ENCODE data around the gene SFT2D1. TPM values are rescaled to one million over a fixed set of nuclear protein-coding genes. Genes with fewer than 3 reads are reported as not detected.

Gene SFT2D1
- total and polyA plus RNA-seq, 2 of the 4 experiments (the other 2 are of a cell fraction), result 10.2 to 45.8 TPM

GRCh38 chr6:166277892-166278578 is 64.3 kb downstream of the SFT2D1 start:
- Histone ChIP-seq H3K27ac (ENCODE audit: insufficient read depth, low read length) (no peak overlapping the region), H4K91ac (ENCODE audit: insufficient read depth, low read depth, low read length) (no peak overlapping the region), H3K4ac (ENCODE audit: low read depth, low read length) (no peak overlapping the region), H3K4me1 (ENCODE audit: control insufficient read depth, insufficient read depth, low read length) (no peaks in the 10 kb centered on the region), H2BK20ac (ENCODE audit: low read depth, low read length) (no peak overlapping the region), H3K27me3 (ENCODE audit: control insufficient read depth, insufficient read depth, low read length) (peaks cover 12% of the 10 kb centered on the region), H3K9ac (ENCODE audit: low read depth, low read length) (no peak overlapping the region), H3K4me3 (ENCODE audit: insufficient read depth, low read depth, low read length) (no peak overlapping the region), H2BK5ac (ENCODE audit: low read depth, low read length, poor library complexity, severe bottlenecking) (no peak overlapping the region), H3K79me1 (ENCODE audit: low read depth in 1 of 2, low read length in 2 of 2) (no peaks in the 10 kb centered on the region), H4K8ac (ENCODE audit: low read depth in 2 of 2, low read length in 2 of 2) (no peak overlapping the region), H4K5ac (ENCODE audit: low read depth, low read length) (no peak overlapping the region), H2BK15ac (ENCODE audit: low read depth, low read length) (no peak overlapping the region), H3K18ac (ENCODE audit: low read depth, low read length) (no peak overlapping the region), H2AFZ (replicated peaks; ENCODE audit: low read length, poor library complexity) (no peak overlapping the region), H3K23ac (ENCODE audit: low read depth, low read length) (no peak overlapping the region), H3K4me2 (ENCODE audit: low read depth, low read length) (no peak overlapping the region), H2AK5ac (ENCODE audit: low read depth, low read length) (no peak overlapping the region), H3K36me3 (ENCODE audit: control insufficient read depth, insufficient read depth, low read length) (no peaks in the 10 kb centered on the region), H3K9me3 (ENCODE audit: control insufficient read depth, insufficient read depth, low read length) (no peaks in the 10 kb centered on the region), H2AK9ac (replicated peaks; ENCODE audit: low read depth, low read length, poor library complexity) (no peak overlapping the region), H2BK120ac (ENCODE audit: low read depth, low read length) (no peak overlapping the region), H3K9me1 (ENCODE audit: insufficient read depth, low read length) (no peaks in the 10 kb centered on the region), H3K14ac (replicated peaks; ENCODE audit: low read depth, low read length) (no peak overlapping the region), H3K56ac (ENCODE audit: extremely low read depth, insufficient read depth, low read length) (no peak overlapping the region), H4K20me1 (ENCODE audit: insufficient read depth, low read length) (no peaks in the 10 kb centered on the region)
- intact Hi-C loops (cut with micrococcal nuclease) (loop anchor here (5.0 kb wide), 1 partner anchor 104 kb away; the partner anchor contains the start of gene MPC1), in situ Hi-C loops (cut with MboI; ENCODE audit: low sequenced_read_pairs) (loop anchor here (5.0 kb wide), 1 partner anchor 119 kb away; no protein-coding TSS in a partner anchor), dilution Hi-C loops (cut with HindIII; ENCODE audit: low sequenced_read_pairs, unreplicated experiment) (no loop called here)
- no peak for ATAC-seq (ENCODE audit: low read depth)
- 100% methylated on average over 1 of the region's 11 CpGs; no CpG with 5 or more reads in 1 of the 2 experiments for WGBS, 2 experiments (ENCODE audit: extremely low coverage in 2 of 2, insufficient read length in 1 of 2)
- ChIA-PET POLR2A (ENCODE audit: unreplicated experiment) (no interaction called here), CTCF (no interaction called here)
- no TSS peak for BruUV-seq (replicated peaks)
- DNase-seq, result no peak
- TF ChIP-seq SMC3 (IDR thresholded peaks at IDR 0.05; ENCODE audit: low read depth, low read length) (no peak), FOS (IDR thresholded peaks at IDR 0.05; ENCODE audit: low read depth, low read length) (no peak), MAZ (IDR thresholded peaks at IDR 0.05; ENCODE audit: borderline replicate concordance, low read depth, low read length) (no peak), CEBPB (IDR thresholded peaks at IDR 0.05; ENCODE audit: low read depth, low read length) (no peak), BHLHE40 (IDR thresholded peaks at IDR 0.05; ENCODE audit: low read depth, low read length) (no peak), USF2 (IDR thresholded peaks at IDR 0.05; ENCODE audit: low read depth, low read length) (no peak), RAD21 (IDR thresholded peaks at IDR 0.05; ENCODE audit: low read length) (no peak), CTCF (conservative IDR thresholded peaks at IDR 0.05; ENCODE audit: low read depth, low read length) (no peak), NFE2L2 (IDR thresholded peaks at IDR 0.05; ENCODE audit: low read depth, low read length) (no peak), RCOR1 (IDR thresholded peaks at IDR 0.05; ENCODE audit: insufficient replicate concordance, low read length) (no peak), RFX5 (IDR thresholded peaks at IDR 0.05; ENCODE audit: low read depth, low read length) (no peak), MAFK (IDR thresholded peaks at IDR 0.05; ENCODE audit: low read depth, low read length) (no peak), POLR2A (IDR thresholded peaks at IDR 0.05; ENCODE audit: low read depth, low read length) (no peak), MXI1 (IDR thresholded peaks at IDR 0.05; ENCODE audit: borderline replicate concordance, low read depth, low read length) (no peak), CHD1 (IDR thresholded peaks at IDR 0.05; ENCODE audit: low read depth, low read length) (no peak), ELK1 (IDR thresholded peaks at IDR 0.05; ENCODE audit: borderline replicate concordance, low read depth, low read length) (no peak)
